HG03066 (cell line): ENCODE measurements around the gene ZNF106.

Experiments
- ATAC-seq: cut with Tn5 transposase; IDR thresholded peaks from one replicate; pipeline ENCODE4 v1.9.1; 2021; ENCODE audit warnings: low read depth; ENCODE audit not compliant: unreplicated experiment

Gene ZNF106

DNA sequence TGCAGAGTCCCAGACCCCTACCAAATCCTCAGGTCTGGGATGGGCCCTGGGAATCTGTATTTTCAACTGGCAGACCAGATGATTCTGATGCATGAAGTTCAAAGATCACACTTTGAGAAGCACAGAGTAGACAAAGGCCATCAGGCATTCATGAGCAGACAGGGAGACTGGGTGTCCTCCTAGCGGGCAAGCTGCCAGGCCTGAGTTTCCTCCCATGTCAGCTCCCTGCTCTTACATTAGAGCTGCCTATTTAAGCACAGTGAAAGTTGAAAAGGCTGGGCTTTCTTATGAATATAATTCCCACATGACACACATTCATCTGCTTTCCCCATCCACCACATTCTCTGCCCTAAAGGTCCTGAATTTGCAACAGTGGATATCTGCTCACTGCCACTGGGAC, 117.7 kb downstream of the ZNF106 start:
- no peak for ATAC-seq

DNA sequence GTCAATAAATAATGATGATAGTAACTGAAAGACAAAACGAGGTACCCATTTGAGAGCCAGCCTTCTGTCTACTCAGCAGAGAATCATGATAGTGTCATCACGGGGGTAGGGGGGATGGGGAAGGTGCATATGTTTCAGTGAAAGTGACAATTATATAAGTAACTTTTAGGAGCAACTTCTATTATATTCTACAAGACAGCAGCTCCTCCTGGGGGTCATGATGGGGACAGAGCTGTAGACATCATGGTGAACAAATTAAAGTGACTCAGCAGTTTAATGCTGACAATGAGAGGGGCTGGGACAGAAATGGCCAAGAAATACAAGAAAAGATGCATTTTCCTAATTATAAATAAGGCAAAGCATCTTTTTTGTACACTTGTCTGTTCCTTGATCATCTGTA, 119.8 kb downstream of the ZNF106 start:
- ATAC-seq, result no peak

DNA sequence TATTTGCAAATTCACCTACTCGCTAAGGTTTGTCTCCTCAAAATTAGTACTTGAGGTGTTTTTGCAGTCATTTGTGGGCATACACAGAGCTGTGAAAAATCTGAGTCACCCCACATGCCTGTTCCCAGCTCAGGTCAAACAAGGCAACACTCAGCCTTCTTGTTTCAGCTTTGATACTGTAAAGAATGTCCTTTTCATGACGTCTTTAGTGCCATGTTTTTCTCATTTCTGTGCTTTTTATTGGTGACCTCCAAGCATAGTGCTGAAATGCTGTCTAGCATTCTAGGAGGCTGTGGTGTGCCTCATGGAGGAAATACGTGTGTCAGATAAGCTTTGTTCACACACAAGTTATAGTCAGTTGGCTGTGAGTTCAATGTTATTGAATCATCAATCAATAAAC, 122.8 kb downstream of the ZNF106 start:
- ATAC-seq, result no peak

DNA sequence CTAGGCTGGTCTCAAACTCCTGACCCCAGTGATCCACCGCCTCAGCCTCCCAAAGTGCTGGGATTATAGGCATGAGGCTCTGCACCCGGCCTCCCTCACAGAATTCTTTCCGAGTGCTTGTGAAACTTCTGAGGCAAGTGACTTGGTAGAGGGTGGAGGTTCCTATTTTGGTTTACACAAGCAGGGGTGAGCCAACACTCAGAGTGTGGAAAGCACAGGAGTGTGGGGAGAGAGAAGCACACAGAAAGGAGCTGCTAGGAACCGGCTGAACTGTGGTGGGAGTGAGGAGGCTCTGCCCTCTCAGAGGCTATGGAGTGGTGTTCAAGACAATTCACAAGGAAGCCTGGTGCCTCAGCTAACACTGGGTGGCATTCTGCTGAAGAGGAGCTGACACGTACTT, 123.9 kb downstream of the ZNF106 start:
- ATAC-seq, result no peak

GRCh38 chr15:42365921-42366550, 124.9 kb downstream of the ZNF106 start:
- no peak for ATAC-seq

DNA sequence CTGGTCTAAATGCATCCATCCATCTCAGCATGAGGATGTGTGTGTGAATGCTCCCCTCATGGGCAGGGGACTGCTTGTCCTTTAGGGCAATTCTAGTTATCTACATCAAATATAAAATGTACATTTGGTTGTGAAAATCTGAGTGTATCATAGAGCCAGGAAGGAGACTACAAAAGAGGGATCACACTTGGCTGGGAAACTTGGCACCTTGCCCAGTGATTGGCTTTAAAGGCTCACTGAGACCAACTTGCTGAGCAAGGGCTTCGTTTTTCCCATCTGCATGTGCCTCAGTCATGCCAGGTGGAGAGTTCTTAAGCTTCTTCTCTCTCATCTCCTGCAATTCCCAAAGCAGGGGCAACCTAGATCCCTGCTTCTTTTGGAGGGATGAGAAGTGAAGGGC, 126.4 kb downstream of the ZNF106 start:
- no peak for ATAC-seq

- ATAC-seq, result no peak
Measured at GRCh38 chr15:42363942-42364341, 127.0 kb downstream of the ZNF106 start.

GRCh38 chr15:42363487-42363886, 127.5 kb downstream of the ZNF106 start:
- no peak for ATAC-seq
